Uterus (tissue), 2 donors: Measurements from ENCODE around the gene HLA-DQB1.

Experiments
- CTCF ChIP-seq, 4 experiments: fragments of 200-600 bp in 2 of 4; fragments of 450-650 bp in 2 of 4; sonication (generic) in 2 of 4; IDR thresholded peaks; one replicate each; pipeline ENCODE4 v1.5.1; 2016 to 2019; ENCODE audit warnings: antibody characterized with exemption in 4 of 4, mild to moderate bottlenecking in 2 of 4, moderate library complexity in 1 of 4
- POLR2A ChIP-seq, 2 donors: fragments of 450-650 bp; IDR thresholded peaks; one replicate each; pipeline ENCODE4 v1.6.1; 2016; ENCODE audit warnings: antibody characterized with exemption in 2 of 2, mild to moderate bottlenecking in 1 of 2, moderate library complexity in 1 of 2

GRCh38 chr6:32637883-32638282, 28.6 kb downstream of the HLA-DQB1 start:
- TF ChIP-seq CTCF (IDR thresholded peaks at IDR 0.05) (no peak), POLR2A (IDR thresholded peaks at IDR 0.05) (no peak)
